Psoas muscle (tissue), 8 donors: ENCODE measurements around the gene PMEPA1. TPM values are rescaled to one million over a fixed set of nuclear protein-coding genes. Genes with fewer than 3 reads are reported as not detected.

ENCODE experiments used
- ATAC-seq, 4 donors: fragments of 200-7000 bp; cut with Tn5 transposase; one replicate each; pipeline ENCODE4 v1.9.1; 2020; ENCODE audit warnings: moderate library complexity in 3 of 4, mild to moderate bottlenecking in 2 of 4
- DNase-seq, 2 donors: peaks; one replicate each; pipeline ENCODE4 v3.0.0-alpha.2; 2020
- H3K27ac ChIP-seq: fragments of 200-600 bp; one replicate; pipeline ENCODE4 v1.8.0; 2022
- H3K27me3 ChIP-seq, 3 donors: fragments of 200-600 bp in 1 of 3; one replicate each; pipeline versions ENCODE4 v1.6.1 to v1.8.0; 2013 to 2022; ENCODE audit warnings: low read length in 2 of 3, mild to moderate bottlenecking in 2 of 3, moderate library complexity in 1 of 3; ENCODE audit not compliant: insufficient read depth in 3 of 3
- H3K36me3 ChIP-seq, 2 donors: fragments of 200-600 bp in 1 of 2; one replicate each; pipeline versions ENCODE4 v1.6.1 to v1.8.0; 2013 to 2022; ENCODE audit warnings: low read depth in 1 of 2, mild to moderate bottlenecking in 1 of 2, moderate library complexity in 1 of 2; ENCODE audit not compliant: insufficient read depth in 1 of 2
- H3K4me1 ChIP-seq: fragments of 200-600 bp; one replicate; pipeline ENCODE4 v1.8.0; 2022
- H3K4me3 ChIP-seq: fragments of 200-600 bp; one replicate; pipeline ENCODE4 v1.8.0; 2022; ENCODE audit warnings: mild to moderate bottlenecking
- H3K9me3 ChIP-seq: fragments of 200-600 bp; one replicate; pipeline ENCODE4 v1.8.0; 2022
- WGBS, 3 donors: extraction: QIAGEN DNeasy Blood & Tissue Kit; methylation state at CpG; one replicate each; pipeline versions ENCODE4 v1.1.6 to v1.1.7; 2013; 5-methylcytosine and 5-hydroxymethylcytosine counted together
- intact Hi-C, 2 donors: fragments of 100-400 bp; cut with DNase I; formaldehyde crosslinking; loops; one replicate each; pipeline versions ENCODE4 v1.11.0 to v1.14.2; 2022
- polyA plus RNA-seq, 3 donors: library from polyadenylated mRNA; stranded (reverse); fragments of 200-250 nt; gene quantifications; one replicate each; pipeline ENCODE4 v1.2.3, GENCODE V29; 2013
- total RNA-seq, 4 donors: library from RNA; stranded (reverse); fragmentation: NEBNext Ultra II Directional in 2 of 4; extraction: Animal tissue kit (Norgen Biotek cat#: 25700) in 2 of 4; gene quantifications; one replicate each; pipeline versions ENCODE4 v1.2.1 to v1.2.4, GENCODE V29; 2021 to 2023
- TF ChIP-seq, protein P1 (sequence below): fragments of 200-600 bp; IDR thresholded peaks from one replicate; pipeline ENCODE4 v1.8.0; 2022; ENCODE audit warnings: antibody characterized with exemption
- donor health status: healthy with polysubstance abuse.
- donor health status: DM: no; HTN: no; CAD: no; lungs with moderate emphysema.
- donor health status: Bipolar disorder and iron deficiency.
- donor health status: healthy.
- donor health status: DM: yes; HTN: yes; CAD: no.
- donor health status: DM: no; HTN: no; CAD: no.
- donor health status: DM: no; HTN: no; CAD: no.
- donor health status: DM: yes; HTN: yes; CAD: no.

The PMEPA1 gene
- total and polyA plus RNA-seq, 7 donors: 8.9 to 34.0 (median 17.1) TPM

DNA sequence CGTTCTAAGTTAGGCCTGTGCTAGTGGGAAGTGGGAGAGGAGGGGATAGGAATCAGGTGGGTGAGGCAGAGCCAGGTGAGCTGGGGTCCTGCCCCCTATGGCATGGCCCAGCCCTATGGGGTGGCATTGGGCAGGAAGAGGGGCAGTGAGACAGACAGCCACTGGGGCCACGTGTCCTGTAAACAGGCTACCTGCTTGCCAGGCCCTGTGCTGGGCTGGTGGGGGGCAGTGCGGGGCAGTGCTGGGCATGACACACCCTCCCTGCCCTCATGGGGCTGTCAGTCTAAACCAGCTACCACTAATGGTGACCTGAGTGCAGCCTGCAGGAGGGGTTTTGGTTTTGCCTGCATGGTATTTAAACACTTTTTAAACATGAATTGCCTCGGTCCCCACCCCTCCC, 10.1 kb upstream of the PMEPA1 start:
- 70 to 80% (median 73%) methylated on average over 4 of the region's 4 CpGs for WGBS, 3 donors
- Histone ChIP-seq H3K27ac (no peak overlapping the region), H3K36me3 (no peaks in the 10 kb centered on the region), H3K9me3 (no peaks in the 10 kb centered on the region), H3K4me3 (no peak overlapping the region), H3K27me3 (no peaks in the 10 kb centered on the region), H3K4me1 (peaks cover 41% of the 10 kb centered on the region)
- DNase-seq (no peak), ATAC-seq (no peak)
- TF ChIP-seq, protein P1, sequence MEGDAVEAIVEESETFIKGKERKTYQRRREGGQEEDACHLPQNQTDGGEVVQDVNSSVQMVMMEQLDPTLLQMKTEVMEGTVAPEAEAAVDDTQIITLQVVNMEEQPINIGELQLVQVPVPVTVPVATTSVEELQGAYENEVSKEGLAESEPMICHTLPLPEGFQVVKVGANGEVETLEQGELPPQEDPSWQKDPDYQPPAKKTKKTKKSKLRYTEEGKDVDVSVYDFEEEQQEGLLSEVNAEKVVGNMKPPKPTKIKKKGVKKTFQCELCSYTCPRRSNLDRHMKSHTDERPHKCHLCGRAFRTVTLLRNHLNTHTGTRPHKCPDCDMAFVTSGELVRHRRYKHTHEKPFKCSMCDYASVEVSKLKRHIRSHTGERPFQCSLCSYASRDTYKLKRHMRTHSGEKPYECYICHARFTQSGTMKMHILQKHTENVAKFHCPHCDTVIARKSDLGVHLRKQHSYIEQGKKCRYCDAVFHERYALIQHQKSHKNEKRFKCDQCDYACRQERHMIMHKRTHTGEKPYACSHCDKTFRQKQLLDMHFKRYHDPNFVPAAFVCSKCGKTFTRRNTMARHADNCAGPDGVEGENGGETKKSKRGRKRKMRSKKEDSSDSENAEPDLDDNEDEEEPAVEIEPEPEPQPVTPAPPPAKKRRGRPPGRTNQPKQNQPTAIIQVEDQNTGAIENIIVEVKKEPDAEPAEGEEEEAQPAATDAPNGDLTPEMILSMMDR: no peak
- intact Hi-C loops: loop anchor here in 1 of 2 donors (5.0 kb wide), 1 partner anchor 63 kb away; no protein-coding TSS in a partner anchor

GRCh38 chr20:57718490-57719009, 8.7 kb upstream of the PMEPA1 start:
- WGBS, 3 donors: 0 to 1% (median 0%) methylated on average over 28 to 31 of the region's 31 CpGs

GRCh38 chr20:57717797-57718196, 8.0 kb upstream of the PMEPA1 start:
- Histone ChIP-seq H3K4me1 (peaks cover 58% of the 10 kb centered on the region), H3K9me3 (no peaks in the 10 kb centered on the region), H3K27ac (peak overlapping the region; percentile 73), H3K36me3 (no peaks in the 10 kb centered on the region), H3K27me3 (no peaks in the 10 kb centered on the region), H3K4me3 (peak overlapping the region; percentile 48)
- intact Hi-C loops: loop anchor here in 1 of 2 donors (5.0 kb wide), 1 partner anchor 60 kb away; no protein-coding TSS in a partner anchor
- DNase-seq (no peak), ATAC-seq (peak in 2 of 4 donors; percentile 15 to 16)
- TF ChIP-seq, protein P1: no peak
- 17 to 30% (median 24%) methylated on average over 11 of the region's 11 CpGs for WGBS, 3 donors

More at GRCh38 chr20:57718490-57719009, 8.7 kb upstream of the PMEPA1 start:
- intact Hi-C loops: loop anchor here in 1 of 2 donors (5.0 kb wide), 1 partner anchor 61 kb away; no protein-coding TSS in a partner anchor
- Histone ChIP-seq H3K4me3 (peak overlapping the region; percentile 48), H3K36me3 (no peaks in the 10 kb centered on the region), H3K27ac (peak overlapping the region; percentile 34), H3K9me3 (no peaks in the 10 kb centered on the region), H3K27me3 (no peaks in the 10 kb centered on the region), H3K4me1 (peaks cover 51% of the 10 kb centered on the region)
- peak; percentile 95 to 97 for DNase-seq
- ATAC-seq: peak; percentile 88 to 95 (median 90)
- TF ChIP-seq, protein P1: no peak

DNA sequence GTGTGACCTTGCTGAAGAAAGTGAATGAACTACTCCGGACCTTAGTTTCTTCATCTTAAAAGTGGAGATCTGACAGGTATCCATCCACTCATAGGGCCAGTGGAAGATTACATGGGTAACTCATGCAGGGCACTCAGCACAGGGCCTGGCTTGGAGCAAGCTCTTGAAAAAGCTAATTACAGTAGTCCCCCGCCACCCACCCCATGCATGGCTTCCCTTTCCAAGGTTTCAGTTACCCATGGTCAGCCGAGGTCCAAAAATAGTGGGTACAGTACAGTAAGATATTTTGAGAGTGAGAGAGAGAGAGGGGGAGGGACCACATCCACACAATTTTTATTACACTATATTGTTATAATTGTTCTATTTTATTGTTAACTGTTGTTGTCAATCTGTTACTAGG, 7.1 kb upstream of the PMEPA1 start:
- ATAC-seq (peak; percentile 52 to 79 (median 70)), DNase-seq (peak in 1 of 2 donors; percentile 69)
- Histone ChIP-seq H3K36me3 (no peaks in the 10 kb centered on the region), H3K27me3 (no peaks in the 10 kb centered on the region), H3K9me3 (no peaks in the 10 kb centered on the region), H3K4me3 (no peak overlapping the region), H3K27ac (peak overlapping the region; percentile 73), H3K4me1 (peaks cover 66% of the 10 kb centered on the region)
- intact Hi-C loops: loop anchor here in 1 of 2 donors (5.0 kb wide), 1 partner anchor 60 kb away; no protein-coding TSS in a partner anchor
- TF ChIP-seq, protein P1: no peak
- WGBS, 3 donors: 27 to 35% (median 27%) methylated on average over 3 of the region's 3 CpGs
